Measurements from ENCODE around the gene PXN.
"Not testable (repeated sequence)": the region's sequence is repeated elsewhere in the genome, so short reads cannot be mapped to it uniquely, and the experiment has no call there.

Gene PXN

DNA sequence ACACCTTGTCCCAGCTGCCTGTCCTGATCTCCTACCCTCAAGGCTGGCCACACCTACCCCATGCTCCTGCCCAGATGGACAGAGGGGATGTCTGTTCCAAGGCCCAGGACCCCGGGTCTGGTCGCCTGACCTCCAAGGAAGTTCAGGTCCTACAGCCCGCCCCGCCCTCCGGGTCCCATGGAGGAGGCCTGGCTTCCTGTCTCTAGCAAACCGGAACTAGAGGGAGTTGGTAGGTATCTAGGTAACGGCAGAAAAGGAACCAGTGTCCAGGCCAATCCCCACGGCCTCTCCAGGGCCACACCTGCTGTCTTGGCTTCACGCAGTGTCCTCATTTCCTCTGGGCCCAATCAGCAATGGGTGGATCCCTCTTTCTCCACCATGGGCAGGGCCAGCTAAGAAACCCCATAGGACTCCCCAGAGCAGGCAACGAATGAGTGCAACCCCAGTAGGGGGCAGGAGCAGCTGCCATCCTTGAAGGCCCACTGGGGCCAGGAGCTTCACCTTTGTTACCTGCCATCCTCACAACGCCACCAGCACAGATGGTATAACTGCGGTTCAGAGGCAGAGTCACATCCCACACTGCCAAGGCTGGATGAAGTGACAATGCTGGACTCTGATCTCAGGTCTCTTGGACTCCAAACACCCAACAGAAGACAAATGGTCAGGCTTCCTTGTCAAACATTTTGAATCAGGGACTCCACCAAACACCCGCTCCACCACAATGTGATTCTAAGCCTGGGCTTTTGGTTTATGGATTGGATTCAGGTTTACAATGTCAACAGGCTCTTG lies 39.5 kb downstream of the PXN start:
- no peak for DNase-seq (ENCODE audit: low read depth)

DNA sequence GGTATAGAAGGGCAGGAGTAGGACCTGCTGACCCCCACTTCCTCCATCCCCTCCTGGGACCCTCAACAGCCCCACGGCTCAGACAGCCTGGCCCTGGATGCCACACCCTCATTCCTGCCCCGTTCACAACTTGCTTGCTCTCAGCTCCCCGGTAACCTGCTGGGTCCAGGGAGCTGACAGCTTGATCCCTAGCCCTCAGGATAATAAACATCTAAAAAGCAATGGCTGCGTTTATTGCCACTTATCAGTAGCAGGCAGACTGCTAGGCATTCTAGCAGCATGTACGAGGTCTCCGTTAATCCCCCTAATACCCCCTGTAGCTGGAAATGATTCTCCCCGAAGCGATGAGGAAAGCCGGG lies 40.4 kb downstream of the PXN start:
- DNase-seq (ENCODE audit: low read depth) = no peak

- DNase-seq (ENCODE audit: low read depth) = no peak
These were observed 41.0 kb downstream of the PXN start for GRCh38 chr12:120224304-120225199.

- DNase-seq (ENCODE audit: low read depth) = no peak
These were observed 41.8 kb downstream of the PXN start for GRCh38 chr12:120223458-120224303.

- no peak for DNase-seq (ENCODE audit: low read depth)
These were observed 43.2 kb downstream of the PXN start for GRCh38 chr12:120222288-120222832.

DNA sequence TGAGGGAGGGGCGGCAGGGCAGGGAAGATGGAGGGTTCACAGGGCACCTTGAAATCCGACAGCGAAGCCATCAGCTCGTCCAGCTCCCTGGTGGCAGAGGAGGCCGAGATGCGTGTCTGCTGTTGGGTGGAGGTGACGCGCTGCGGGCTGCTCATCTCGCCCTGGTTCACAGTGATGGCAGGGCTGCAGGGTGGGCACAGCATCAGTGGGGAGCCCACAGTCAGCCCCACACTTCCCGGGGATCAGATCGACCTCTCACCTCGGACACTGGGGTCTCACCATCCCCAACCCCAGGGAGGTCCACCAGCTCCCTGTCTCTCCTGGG lies 44.0 kb downstream of the PXN start:
- DNase-seq (ENCODE audit: low read depth) = no peak

- DNase-seq (ENCODE audit: low read depth) = no peak
These were observed 44.5 kb downstream of the PXN start for GRCh38 chr12:120220838-120221575.

DNA sequence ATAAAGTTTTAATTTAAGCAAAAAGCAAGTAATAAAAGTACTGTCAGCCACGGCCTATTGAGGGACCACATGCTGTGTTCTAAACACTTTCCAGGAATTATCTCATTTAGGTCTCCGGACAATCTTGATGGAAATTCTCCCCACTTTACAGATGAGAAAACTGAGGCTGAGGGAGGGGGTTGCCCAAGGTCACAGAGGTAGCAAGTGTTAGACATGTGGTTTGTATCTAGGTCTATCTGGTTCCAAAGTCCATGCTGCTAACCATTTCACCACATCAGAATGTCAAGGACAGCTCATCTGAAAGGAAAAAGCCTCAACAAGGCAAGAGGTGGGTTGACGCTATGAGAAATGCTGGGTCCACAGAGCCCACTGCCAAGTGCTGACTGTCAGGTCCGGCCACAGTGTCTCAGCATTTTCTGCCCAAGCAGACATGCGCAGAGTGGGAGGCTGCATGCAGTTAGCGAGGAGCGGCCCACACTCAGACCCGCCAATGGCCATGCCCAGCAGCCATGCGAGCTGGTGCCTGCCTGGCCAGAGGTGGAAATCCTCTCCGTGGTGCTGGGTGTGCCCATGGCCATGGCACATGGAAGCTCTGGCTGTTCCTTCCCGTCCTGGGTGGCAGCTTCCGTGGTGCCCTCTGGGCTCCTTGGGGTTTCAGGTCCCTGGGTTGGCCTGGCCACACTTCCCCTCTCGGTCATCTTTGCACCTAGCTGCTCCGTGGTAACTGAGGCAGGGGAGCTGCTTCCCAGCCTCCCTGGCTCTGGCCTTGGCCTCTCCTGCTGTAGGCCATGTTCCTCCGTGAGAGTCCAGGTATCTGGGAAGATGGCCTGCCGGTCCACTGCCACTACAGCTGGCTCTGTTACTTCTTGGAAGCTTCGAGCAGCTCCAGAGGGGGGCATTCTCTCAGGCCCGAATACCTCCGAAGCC lies 46.6 kb downstream of the PXN start:
- DNase-seq (ENCODE audit: low read depth) = no peak

- no peak for DNase-seq (ENCODE audit: low read depth)
These were observed 48.6 kb downstream of the PXN start for GRCh38 chr12:120216742-120217605.

- DNase-seq (ENCODE audit: low read depth) = no peak
These were observed 49.5 kb downstream of the PXN start for GRCh38 chr12:120215766-120216735.

GRCh38 chr12:120215357-120215735 lies 50.2 kb downstream of the PXN start:
- DNase-seq (ENCODE audit: low read depth) = no peak

DNA sequence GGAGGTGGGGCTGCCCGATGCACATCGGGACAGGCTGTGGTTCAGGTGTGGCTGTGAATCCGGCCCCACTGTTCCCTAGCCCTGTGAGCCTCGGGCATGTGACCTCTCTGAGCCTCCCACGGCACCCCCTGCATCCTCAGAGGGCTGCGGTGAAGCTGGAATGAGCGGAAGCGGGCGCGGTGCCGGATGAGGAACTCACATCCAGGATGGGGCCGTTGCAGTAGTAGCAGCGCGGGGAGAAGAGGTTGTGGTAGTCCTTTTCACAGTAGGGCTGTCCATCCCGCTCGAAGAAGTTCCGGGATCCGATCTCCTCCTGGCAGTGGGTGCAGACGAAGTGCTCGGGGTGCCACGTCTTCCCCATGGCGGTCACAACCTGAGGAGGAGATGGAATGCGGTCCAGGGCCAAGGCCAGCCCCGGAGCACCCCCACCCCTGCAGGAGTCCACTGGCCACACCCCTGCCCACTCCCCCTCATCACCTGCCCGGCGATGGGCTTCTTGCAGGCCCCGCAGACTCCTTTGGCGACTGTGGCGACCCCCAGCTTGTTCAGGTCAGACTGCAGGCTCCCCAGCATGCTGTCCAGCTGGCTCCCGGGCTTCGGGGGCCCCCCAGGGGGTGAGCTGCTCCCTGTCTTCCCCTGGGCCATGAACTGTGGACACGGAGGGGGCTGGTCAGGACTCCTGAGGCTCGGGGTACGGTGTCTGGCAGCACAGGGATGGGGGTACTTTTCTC lies 50.7 kb downstream of the PXN start:
- DNase-seq (ENCODE audit: low read depth) = no peak

DNA sequence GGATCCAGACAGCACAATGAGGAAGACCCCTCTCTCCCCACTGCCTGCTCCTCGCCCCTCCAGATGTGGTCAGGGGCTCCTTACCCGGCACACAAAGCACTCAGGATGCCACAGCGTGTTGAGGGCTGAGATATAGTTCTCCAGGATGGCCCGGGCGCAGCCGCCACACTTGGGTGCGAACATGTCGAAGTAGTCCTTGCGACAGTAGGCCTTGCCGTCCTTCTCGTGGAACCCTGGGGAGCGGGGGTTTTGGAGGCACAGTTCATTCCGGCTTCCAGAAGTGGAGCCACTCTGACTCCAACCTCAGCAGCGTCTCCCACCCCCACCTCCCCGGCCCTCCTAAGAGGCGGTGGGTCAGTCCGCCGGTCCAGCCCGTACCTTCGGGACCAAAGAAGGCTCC lies 51.8 kb downstream of the PXN start:
- DNase-seq (ENCODE audit: low read depth) = no peak

GRCh38 chr12:120213182-120213581 lies 52.3 kb downstream of the PXN start:
- not testable (repeated sequence) for DNase-seq (ENCODE audit: low read depth)

DNA sequence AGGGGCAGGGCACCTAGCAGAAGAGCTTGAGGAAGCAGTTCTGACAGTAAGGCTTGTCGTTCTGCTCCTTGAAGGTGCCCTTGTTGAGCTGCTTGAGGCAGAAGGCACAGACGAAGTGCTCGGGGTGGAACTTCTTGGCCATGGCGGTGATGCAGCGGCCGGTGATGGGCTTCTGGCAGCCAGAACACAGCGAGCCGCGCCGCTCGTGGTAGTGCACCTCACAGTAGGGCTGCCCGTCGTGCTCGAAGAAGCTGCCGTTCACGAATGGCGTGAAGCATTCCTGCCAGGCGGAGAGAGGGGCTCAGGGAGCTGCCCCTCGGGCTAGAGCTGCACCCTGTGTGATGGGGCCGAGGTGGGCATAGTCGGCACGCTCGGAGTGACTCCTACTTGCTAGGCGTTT lies 53.2 kb downstream of the PXN start:
- no peak for DNase-seq (ENCODE audit: low read depth)

GRCh38 chr12:120211904-120212283 lies 53.6 kb downstream of the PXN start:
- DNase-seq (ENCODE audit: low read depth) = no peak

DNA sequence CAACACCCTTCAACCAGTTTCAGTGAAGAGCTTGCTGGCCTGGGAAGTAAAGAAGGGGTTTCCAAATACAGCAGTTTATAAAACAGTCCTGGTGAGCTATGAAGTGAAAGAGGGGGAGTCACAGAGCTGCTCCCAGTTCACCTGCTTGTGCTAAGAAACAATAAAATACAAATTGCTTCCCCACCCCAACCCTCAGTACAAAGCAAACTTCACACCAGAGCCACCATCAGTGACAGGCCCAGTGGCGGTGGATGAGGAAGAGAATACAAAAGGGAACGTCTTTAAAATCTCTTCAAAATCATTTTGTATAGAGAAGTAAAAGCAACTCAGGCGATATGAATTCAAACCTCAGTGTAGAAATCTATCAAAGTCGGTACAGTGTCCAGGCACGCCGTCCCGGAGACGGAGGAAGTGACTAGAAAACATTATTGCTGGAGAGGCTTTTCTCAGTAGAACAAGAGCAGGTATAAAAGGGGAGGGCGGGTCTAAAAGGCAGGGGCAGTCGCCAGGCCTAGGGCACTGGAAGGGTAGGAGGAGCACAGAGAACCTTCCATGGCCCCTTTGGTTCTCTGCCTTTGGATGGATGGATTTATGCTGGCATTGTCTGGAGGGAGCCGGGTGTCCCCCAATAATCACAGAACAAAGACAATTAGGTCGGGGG lies 54.2 kb downstream of the PXN start:
- DNase-seq (ENCODE audit: low read depth) = no peak
